HepG2 (cell line): Measurements from ENCODE around the gene C2orf92. TPM values are rescaled to one million over a fixed set of nuclear protein-coding genes. Genes with fewer than 3 reads are reported as not detected.

ENCODE experiments used
- ATAC-seq: fragments of 200-7000 bp; cut with Tn5 transposase; 3 replicates; pipeline ENCODE4 v1.9.1; 2020; ENCODE audit warnings: mild to moderate bottlenecking, moderate library complexity
- BruUV-seq: library from RNA; stranded (reverse); fragments of 400-500 nt; replicated peaks from 2 replicates; lab custom pipeline; 2021; lab: Mats Ljungman, UMichigan
- CTCF ChIA-PET: fragments of 300-600 bp; formaldehyde crosslinking; extraction: SDS; loops from one replicate; lab custom pipeline; 2021; ENCODE audit warnings: low total read pairs, inconsistent platforms, low intra/inter-chr PET ratio; lab: Yijun Ruan, JAX
- POLR2A ChIA-PET: fragments of 350-600 bp; sonication (Branson Sonifier 250); formaldehyde crosslinking; loops from one replicate; lab custom pipeline; 2020; ENCODE audit warnings: antibody characterized with exemption, inconsistent platforms; lab: Yijun Ruan, JAX
- DNase-seq: peaks from one replicate; pipeline ENCODE4 v3.0.0-alpha.2; 2015; ENCODE audit warnings: low spot score
- FAIRE-seq: peaks from 3 replicates; lab custom pipeline; 2011; peaks lifted over from hg19 to GRCh38; lab: Jason Lieb, UNC
- H2AFZ ChIP-seq: one replicate; pipeline ENCODE4 v1.6.1; 2011; ENCODE audit warnings: low read length, inconsistent platforms
- H3K27ac ChIP-seq: fragments of 300-600 bp; 3 replicates; pipeline ENCODE4 v1.8.0; 2011; ENCODE audit warnings: mixed run types, mild to moderate bottlenecking, mixed read lengths, low read length, inconsistent platforms; ENCODE audit not compliant: insufficient read depth; ENCODE audit errors: extremely low read length
- H3K27me3 ChIP-seq, 2 experiments: fragments of 200-600 bp in 1 of 2; 2 replicates in 1 of 2; 3 replicates in 1 of 2; pipeline versions ENCODE4 v1.6.0 to v1.8.0; 2011; ENCODE audit warnings: low read length in 2 of 2, mild to moderate bottlenecking in 2 of 2, moderate library complexity in 2 of 2, inconsistent platforms in 1 of 2; ENCODE audit not compliant: insufficient read depth in 2 of 2, control insufficient read depth in 1 of 2
- H3K36me3 ChIP-seq, 2 experiments: fragments of 200-600 bp in 1 of 2; replicated peaks in 1 of 2; 2 replicates in 1 of 2; 3 replicates in 1 of 2; pipeline versions ENCODE4 v1.5.1 to v1.8.0; 2011; ENCODE audit warnings: low read length in 2 of 2, inconsistent platforms in 1 of 2; ENCODE audit not compliant: insufficient read depth in 2 of 2, control insufficient read depth in 1 of 2
- H3K4me1 ChIP-seq: 2 replicates; pipeline ENCODE4 v1.5.1; 2012; ENCODE audit warnings: low read length, inconsistent platforms; ENCODE audit not compliant: insufficient read depth
- H3K4me2 ChIP-seq: 2 replicates; pipeline ENCODE4 v1.6.0; 2011; ENCODE audit warnings: low read depth, low read length, inconsistent platforms
- H3K4me3 ChIP-seq, 3 experiments: fragments of 200-600 bp in 1 of 3; sonication (generic), shearing (Covaris generic) in 1 of 3; replicated peaks in 1 of 3; 2 replicates each; pipeline ENCODE4 v1.5.1; 2011 to 2016; ENCODE audit warnings: low read length in 3 of 3, inconsistent platforms in 2 of 3, low read depth in 2 of 3, mild to moderate bottlenecking in 2 of 3, control low read depth in 1 of 3, mixed read lengths in 1 of 3; ENCODE audit not compliant: insufficient read depth in 1 of 3
- H3K79me2 ChIP-seq: one replicate; pipeline ENCODE4 v1.6.1; 2011; ENCODE audit warnings: low read length, inconsistent platforms; ENCODE audit not compliant: insufficient read depth
- H3K9ac ChIP-seq: 2 replicates; pipeline ENCODE4 v1.6.0; 2011; ENCODE audit warnings: mild to moderate bottlenecking, low read depth, low read length, inconsistent platforms; ENCODE audit not compliant: insufficient read depth
- H3K9me3 ChIP-seq: 2 replicates; pipeline ENCODE4 v1.5.1; 2012; ENCODE audit warnings: mild to moderate bottlenecking, low read length
- H4K20me1 ChIP-seq: 2 replicates; pipeline ENCODE4 v1.6.0; 2011; ENCODE audit warnings: inconsistent platforms, mild to moderate bottlenecking, low read length, moderate library complexity; ENCODE audit not compliant: insufficient read depth
- ARID2 ChIP-seq: sonication (generic); formaldehyde crosslinking; IDR thresholded peaks from 2 replicates; pipeline ENCODE4 v1.8.1; 2022; ENCODE audit warnings: mild to moderate bottlenecking, missing genetic modification reagents, borderline replicate concordance
- FOXJ3 ChIP-seq: sonication (generic); formaldehyde crosslinking; IDR thresholded peaks from 2 replicates; pipeline ENCODE4 v1.4.0; 2020; ENCODE audit warnings: missing genetic modification reagents, mild to moderate bottlenecking, borderline replicate concordance
- JARID2 ChIP-seq: sonication (generic); formaldehyde crosslinking; IDR thresholded peaks from 2 replicates; pipeline ENCODE4 v1.8.1; 2023; ENCODE audit warnings: missing genetic modification reagents, inconsistent platforms; ENCODE audit not compliant: insufficient replicate concordance
- MTA1 ChIP-seq: sonication (generic); formaldehyde crosslinking; IDR thresholded peaks from 2 replicates; pipeline ENCODE4 v1.4.0; 2020; ENCODE audit warnings: missing genetic modification reagents, mild to moderate bottlenecking, borderline replicate concordance
- MTF2 ChIP-seq: sonication (generic); formaldehyde crosslinking; IDR thresholded peaks from 2 replicates; pipeline ENCODE4 v1.5.0; 2020; ENCODE audit warnings: missing genetic modification reagents, borderline replicate concordance
- PHF21A ChIP-seq: sonication (generic); formaldehyde crosslinking; IDR thresholded peaks from 2 replicates; pipeline ENCODE4 v1.5.0; 2020; ENCODE audit warnings: mild to moderate bottlenecking, missing genetic modification reagents
- PITX1 ChIP-seq: sonication (generic); formaldehyde crosslinking; IDR thresholded peaks from 2 replicates; pipeline ENCODE4 v1.5.1; 2020; ENCODE audit warnings: mild to moderate bottlenecking, missing genetic modification reagents
- TRIM24 ChIP-seq: sonication (generic); formaldehyde crosslinking; IDR thresholded peaks from 2 replicates; pipeline ENCODE4 v1.8.0; 2022; ENCODE audit warnings: mild to moderate bottlenecking, missing genetic modification reagents
- ZFY ChIP-seq: sonication (generic); formaldehyde crosslinking; IDR thresholded peaks from 2 replicates; pipeline ENCODE4 v1.4.0; 2020; ENCODE audit warnings: missing genetic modification reagents
- ZMYM2 ChIP-seq: sonication (generic); formaldehyde crosslinking; IDR thresholded peaks from 2 replicates; pipeline ENCODE4 v1.8.0; 2022; ENCODE audit warnings: mild to moderate bottlenecking, missing genetic modification reagents
- ZNF33A ChIP-seq: sonication (generic); formaldehyde crosslinking; IDR thresholded peaks from 2 replicates; pipeline ENCODE4 v1.5.1; 2020; ENCODE audit warnings: missing genetic modification reagents, mild to moderate bottlenecking, moderate library complexity, borderline replicate concordance
- ZNF510 ChIP-seq: sonication (generic); formaldehyde crosslinking; IDR thresholded peaks from 2 replicates; pipeline ENCODE4 v1.4.0; 2020; ENCODE audit warnings: low read depth, mild to moderate bottlenecking, missing genetic modification reagents
- WGBS: methylation state at CpG from one replicate; pipeline ENCODE4 v1.1.6; 2017; ENCODE audit warnings: low lambda C conversion rate; 5-methylcytosine and 5-hydroxymethylcytosine counted together
- in situ Hi-C: cut with HindIII; loops from 2 replicates; pipeline ENCODE4 v1.10.0; 2017; ENCODE audit warnings: low pct_unique_long_range_greater_than_20kb; ENCODE audit not compliant: extremely low pct_ligation_motif_present
- intact Hi-C: fragments of 100-400 bp; cut with micrococcal nuclease; formaldehyde crosslinking; loops from one replicate; pipeline ENCODE4 v1.10.0; 2022; ENCODE audit not compliant: unreplicated experiment
- polyA plus RNA-seq, 8 experiments: library from polyadenylated mRNA; depleted of rRNA in 3 of 8; stranded (reverse) in 7 of 8; unstranded in 1 of 8; fragments of >200 nt; fragmentation: Illumina TruSeq in 4 of 8; extraction: Trizol in 4 of 8; gene quantifications; 2 replicates each; pipeline versions ENCODE4 v1.2.1 to v1.2.3, GENCODE V29; 2011 to 2016; ENCODE audit warnings: low read depth in 4 of 8, missing spikeins in 1 of 8, mixed read lengths in 1 of 8; ENCODE audit not compliant: insufficient read depth in 1 of 8
- total RNA-seq, 5 experiments: library from RNA; depleted of rRNA; stranded (reverse); fragments of >200 nt; fragmentation: Illumina TruSeq; extraction: Trizol; gene quantifications; 2 replicates each; pipeline ENCODE4 v1.2.3, GENCODE V29; 2016; ENCODE audit warnings: low read depth in 1 of 5
- TF ChIP-seq, protein P1 (sequence below): IDR thresholded peaks from 2 replicates; pipeline ENCODE4 v1.6.1; 2016; ENCODE audit warnings: missing compliant biosample characterization, missing genetic modification reagents, borderline replicate concordance
- TF ChIP-seq, protein P2 (sequence below): sonication (generic); formaldehyde crosslinking; IDR thresholded peaks from 2 replicates; pipeline ENCODE4 v1.4.0; 2020; ENCODE audit warnings: missing genetic modification reagents
- TF ChIP-seq, protein P3 (sequence below): sonication (generic); formaldehyde crosslinking; IDR thresholded peaks from 2 replicates; pipeline ENCODE4 v1.5.0; 2020; ENCODE audit warnings: mild to moderate bottlenecking, missing genetic modification reagents
- TF ChIP-seq, protein P4 (sequence below): sonication (generic); formaldehyde crosslinking; IDR thresholded peaks from 2 replicates; pipeline ENCODE4 v1.8.1; 2023; ENCODE audit warnings: mild to moderate bottlenecking, inconsistent platforms, moderate library complexity, missing genetic modification reagents, borderline replicate concordance

Gene C2orf92
- total and polyA plus RNA-seq, 2 of the 13 experiments (the other 11 are each of a cell fraction or from before 2014, with no cell fraction given) = 4.9 to 5.0 TPM

DNA sequence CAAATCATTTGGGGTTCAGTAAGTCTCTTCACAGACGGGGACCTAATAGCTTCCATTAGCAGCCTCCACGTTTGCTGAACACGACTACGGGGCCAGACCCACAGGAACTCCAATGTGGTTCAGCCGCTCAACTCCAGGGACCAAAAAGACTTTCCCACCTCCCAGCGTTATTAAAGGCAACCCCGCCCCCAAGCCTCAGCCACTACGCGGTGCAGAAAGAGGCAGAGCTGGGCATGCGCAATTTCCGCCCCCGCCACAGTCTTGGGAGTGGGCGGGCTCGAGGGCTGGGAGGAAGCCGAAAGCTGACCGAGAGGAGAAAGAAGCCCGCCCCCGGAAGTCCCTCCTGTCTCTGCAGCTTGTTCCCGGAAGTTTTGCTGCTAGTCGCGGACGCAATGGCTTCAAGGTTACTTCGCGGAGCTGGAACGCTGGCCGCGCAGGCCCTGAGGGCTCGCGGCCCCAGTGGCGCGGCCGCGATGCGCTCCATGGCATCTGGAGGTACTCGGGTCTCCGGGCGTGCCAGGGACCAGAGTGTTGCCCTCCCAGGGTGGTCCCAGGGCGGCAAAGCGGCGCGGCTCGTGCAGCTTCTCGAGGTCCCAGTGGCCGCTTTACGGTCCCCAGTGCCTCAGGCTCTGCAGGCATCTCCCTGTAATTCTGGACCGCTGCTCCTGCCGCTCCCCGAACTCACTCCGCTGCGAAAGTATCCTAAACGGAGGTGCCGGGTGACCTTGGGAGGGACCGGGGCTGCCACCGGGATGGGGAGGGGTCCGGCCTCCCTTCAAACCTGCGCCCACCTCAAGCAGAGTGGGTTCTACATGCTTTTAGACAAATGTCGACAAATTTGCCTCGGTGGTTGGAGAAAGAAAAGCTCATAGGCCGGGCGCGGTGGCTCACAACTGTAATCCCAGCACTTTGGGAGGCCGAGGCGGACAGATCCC is 23.6 kb upstream of the C2orf92 start, which contains the start of gene COX5B:
COX5B (plus strand) TSS at position 368 of the 935 bp plus-strand sequence; CDS start at position 393, 25 bp downstream.
- H3K4me2 ChIP-seq = peak within 1 kb of the TSS; percentile 92
- H3K27ac ChIP-seq = peak within 1 kb of the TSS; percentile 76
- H3K79me2 ChIP-seq = peaks cover 18% of the 10 kb centered on the region
- intact Hi-C loops (loop anchor here (2.0 to 5.0 kb wide), 2 partner anchors 17 to 54 kb away; no protein-coding TSS in a partner anchor), in situ Hi-C loops (no loop called here)
- CTCF ChIA-PET = no interaction called here
- POLR2A ChIA-PET = interaction anchor here (0.7 to 12.2 kb wide), 8 partner anchors 10 to 1582 kb away, joined by 3 to 298 read pairs (median 8); partner anchors contain the start of genes ACTR1B, ANKRD36B and C2orf92
- ATAC-seq (peak; percentile 96), FAIRE-seq (peak; percentile 83), DNase-seq (peak; percentile 98)
- peak within 1 kb of the TSS; percentile 96 for H2AFZ ChIP-seq
- no TSS peak for BruUV-seq
- peaks cover 21% of the 10 kb centered on the region for H3K4me1 ChIP-seq
- H3K27me3 ChIP-seq = no peaks in the 10 kb centered on the region; a peak in 1 of 5 replicates
- no peaks in the 10 kb centered on the region for H4K20me1 ChIP-seq
- H3K9ac ChIP-seq = peak within 1 kb of the TSS; percentile 99
- H3K9me3 ChIP-seq = no peaks in the 10 kb centered on the region
- peak within 1 kb of the TSS; percentile 98 to 100 (median 99) for H3K4me3 ChIP-seq
- peaks cover 10 to 28% of the 10 kb centered on the region in 2 experiments for H3K36me3 ChIP-seq
- WGBS = under 1% methylated on average over 22 of the region's 63 CpGs
- peak; percentile 99 for TF ChIP-seq ZFY
- TF ChIP-seq, protein P1, sequence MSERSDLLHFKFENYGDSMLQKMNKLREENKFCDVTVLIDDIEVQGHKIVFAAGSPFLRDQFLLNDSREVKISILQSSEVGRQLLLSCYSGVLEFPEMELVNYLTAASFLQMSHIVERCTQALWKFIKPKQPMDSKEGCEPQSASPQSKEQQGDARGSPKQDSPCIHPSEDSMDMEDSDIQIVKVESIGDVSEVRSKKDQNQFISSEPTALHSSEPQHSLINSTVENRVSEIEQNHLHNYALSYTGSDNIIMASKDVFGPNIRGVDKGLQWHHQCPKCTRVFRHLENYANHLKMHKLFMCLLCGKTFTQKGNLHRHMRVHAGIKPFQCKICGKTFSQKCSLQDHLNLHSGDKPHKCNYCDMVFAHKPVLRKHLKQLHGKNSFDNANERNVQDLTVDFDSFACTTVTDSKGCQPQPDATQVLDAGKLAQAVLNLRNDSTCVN (CRISPR knock-in tag) = no peak; the same call in 1 of the 2 replicates
- TF ChIP-seq, protein P2, sequence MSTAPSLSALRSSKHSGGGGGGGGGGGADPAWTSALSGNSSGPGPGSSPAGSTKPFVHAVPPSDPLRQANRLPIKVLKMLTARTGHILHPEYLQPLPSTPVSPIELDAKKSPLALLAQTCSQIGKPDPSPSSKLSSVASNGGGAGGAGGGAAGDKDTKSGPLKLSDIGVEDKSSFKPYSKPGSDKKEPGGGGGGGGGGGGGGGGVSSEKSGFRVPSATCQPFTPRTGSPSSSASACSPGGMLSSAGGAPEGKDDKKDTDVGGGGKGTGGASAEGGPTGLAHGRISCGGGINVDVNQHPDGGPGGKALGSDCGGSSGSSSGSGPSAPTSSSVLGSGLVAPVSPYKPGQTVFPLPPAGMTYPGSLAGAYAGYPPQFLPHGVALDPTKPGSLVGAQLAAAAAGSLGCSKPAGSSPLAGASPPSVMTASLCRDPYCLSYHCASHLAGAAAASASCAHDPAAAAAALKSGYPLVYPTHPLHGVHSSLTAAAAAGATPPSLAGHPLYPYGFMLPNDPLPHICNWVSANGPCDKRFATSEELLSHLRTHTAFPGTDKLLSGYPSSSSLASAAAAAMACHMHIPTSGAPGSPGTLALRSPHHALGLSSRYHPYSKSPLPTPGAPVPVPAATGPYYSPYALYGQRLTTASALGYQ (CRISPR knock-in tag) = peak; percentile 59
- peak; percentile 88; the same call in 1 of the 2 replicates for TF ChIP-seq MTF2 (CRISPR knock-in tag)
- peak; percentile 76; the same call in 1 of the 2 replicates for TF ChIP-seq FOXJ3
- peak; percentile 67; the same call in 1 of the 2 replicates for TF ChIP-seq ZNF510
- no peak for TF ChIP-seq TRIM24
- TF ChIP-seq PITX1 (CRISPR knock-in tag) = 0 out of 2 replicates have a peak, but pooled peaks have one; percentile 63
- peak; percentile 43; the same call in 1 of the 2 replicates for TF ChIP-seq ARID2 (CRISPR knock-in tag)
- no peak for TF ChIP-seq MTA1
- TF ChIP-seq, protein P3, sequence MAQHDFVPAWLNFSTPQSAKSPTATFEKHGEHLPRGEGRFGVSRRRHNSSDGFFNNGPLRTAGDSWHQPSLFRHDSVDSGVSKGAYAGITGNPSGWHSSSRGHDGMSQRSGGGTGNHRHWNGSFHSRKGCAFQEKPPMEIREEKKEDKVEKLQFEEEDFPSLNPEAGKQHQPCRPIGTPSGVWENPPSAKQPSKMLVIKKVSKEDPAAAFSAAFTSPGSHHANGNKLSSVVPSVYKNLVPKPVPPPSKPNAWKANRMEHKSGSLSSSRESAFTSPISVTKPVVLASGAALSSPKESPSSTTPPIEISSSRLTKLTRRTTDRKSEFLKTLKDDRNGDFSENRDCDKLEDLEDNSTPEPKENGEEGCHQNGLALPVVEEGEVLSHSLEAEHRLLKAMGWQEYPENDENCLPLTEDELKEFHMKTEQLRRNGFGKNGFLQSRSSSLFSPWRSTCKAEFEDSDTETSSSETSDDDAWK (CRISPR knock-in tag) = no peak
- TF ChIP-seq JARID2 (CRISPR knock-in tag) = no peak
- 0 out of 2 replicates have a peak, but pooled peaks have one; percentile 41 for TF ChIP-seq ZMYM2
- TF ChIP-seq, protein P4, sequence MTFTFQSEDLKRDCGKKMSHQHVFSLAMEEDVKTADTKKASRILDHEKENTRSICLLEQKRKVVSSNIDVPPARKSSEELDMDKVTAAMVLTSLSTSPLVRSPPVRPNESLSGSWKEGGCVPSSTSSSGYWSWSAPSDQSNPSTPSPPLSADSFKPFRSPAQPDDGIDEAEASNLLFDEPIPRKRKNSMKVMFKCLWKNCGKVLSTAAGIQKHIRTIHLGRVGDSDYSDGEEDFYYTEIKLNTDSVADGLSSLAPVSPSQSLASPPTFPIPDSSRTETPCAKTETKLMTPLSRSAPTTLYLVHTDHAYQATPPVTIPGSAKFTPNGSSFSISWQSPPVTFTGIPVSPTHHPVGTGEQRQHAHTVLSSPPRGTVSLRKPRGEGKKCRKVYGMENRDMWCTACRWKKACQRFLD (CRISPR knock-in tag) = peak; percentile 67
- no peak for TF ChIP-seq PHF21A (CRISPR knock-in tag)
- peak; percentile 8; the same call in 1 of the 2 replicates for TF ChIP-seq ZNF33A (CRISPR knock-in tag)
